Measurements from ENCODE around the gene GDPD4.

The GDPD4 gene

DNA sequence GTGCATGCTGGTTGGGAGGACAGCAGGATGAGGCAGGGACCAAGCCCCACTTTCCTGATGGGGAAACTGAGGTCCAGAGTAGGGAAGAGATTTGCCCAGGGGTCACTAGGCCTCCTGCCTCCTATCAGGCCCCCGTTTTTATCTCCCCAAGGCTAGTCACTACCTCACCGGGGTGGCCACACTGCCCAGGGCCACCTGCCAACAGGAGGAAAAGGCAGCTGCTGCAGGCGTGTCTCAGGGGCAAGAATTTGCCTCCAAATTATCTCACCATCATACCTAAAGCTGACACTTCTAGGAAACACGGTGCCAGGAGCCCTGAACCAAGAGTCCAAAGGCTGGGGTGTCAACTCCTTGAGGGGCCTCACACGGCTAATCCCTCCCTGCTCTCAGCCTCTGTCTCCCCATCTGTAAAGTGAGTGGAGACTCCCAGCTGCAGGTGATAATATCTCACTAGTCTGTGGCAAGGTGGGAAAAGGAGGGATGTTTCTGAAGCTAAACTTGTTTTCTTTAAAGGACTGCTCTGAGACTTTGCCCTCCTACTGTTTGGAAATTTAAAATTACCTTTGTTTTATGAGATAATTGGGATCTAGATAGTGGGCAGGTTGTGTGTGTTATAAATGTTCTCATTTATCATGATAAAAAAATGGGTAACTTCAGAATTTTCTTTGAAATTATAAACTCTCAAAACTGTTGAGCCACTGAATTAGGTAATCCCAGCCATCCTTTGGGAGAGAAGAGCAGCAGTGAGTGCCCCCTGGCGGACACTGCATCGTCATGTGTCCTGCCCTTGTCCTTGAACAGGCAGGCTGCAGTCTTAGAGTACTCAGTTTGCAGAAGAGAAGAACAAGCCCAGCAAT lies 113.5 kb downstream of the GDPD4 start:
- DNase-seq, result peak; percentile 98

DNA sequence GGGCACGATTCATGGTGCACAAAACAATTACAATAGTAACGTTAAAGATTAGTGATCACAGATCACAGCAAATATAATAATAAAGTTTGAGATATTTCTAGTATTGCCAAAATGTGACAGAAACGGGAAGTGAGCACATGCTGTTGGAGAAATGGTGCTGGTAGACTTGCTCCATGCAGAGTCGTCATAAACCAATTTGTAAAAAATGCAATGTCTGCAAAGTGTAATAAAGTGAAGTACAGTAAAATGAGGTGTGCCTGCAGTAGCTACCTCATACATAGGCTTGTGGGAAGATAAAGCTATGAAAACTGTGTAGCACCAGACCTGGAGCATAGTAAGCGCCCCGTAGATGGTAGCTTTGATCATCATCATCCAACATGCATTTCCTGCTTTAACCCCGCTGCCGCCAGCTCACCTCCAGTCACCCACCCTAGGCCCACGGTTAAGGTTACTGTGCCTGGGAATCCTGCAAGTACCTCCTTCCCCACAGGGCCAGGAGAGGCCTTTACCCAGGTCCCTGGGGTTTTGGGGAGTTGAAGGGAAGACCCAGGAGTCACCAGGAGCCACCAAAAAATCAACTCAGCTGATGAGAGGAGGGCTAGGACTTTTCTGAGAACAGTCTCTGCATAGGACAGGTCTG lies 114.3 kb downstream of the GDPD4 start:
- no peak for DNase-seq

DNA sequence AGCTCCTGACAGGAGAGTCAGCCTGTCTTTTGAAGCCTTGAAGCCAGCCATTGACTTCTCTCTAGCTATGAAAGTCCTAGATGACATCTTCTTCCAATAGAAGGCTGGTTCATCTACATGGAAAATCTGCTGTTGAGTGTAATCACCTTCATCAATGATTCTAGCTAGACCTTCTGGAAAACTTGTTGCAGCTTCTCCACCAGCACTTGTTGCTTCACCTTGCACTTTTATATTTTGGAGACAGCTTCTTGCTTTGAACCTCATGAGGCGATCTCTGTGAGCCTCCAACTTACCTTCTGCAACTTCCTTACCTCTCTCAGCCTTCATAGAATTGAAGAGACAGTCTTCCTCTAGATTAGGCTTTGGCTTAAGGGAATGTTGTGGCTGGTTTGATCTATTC lies 115.2 kb downstream of the GDPD4 start:
- no peak for DNase-seq

DNA sequence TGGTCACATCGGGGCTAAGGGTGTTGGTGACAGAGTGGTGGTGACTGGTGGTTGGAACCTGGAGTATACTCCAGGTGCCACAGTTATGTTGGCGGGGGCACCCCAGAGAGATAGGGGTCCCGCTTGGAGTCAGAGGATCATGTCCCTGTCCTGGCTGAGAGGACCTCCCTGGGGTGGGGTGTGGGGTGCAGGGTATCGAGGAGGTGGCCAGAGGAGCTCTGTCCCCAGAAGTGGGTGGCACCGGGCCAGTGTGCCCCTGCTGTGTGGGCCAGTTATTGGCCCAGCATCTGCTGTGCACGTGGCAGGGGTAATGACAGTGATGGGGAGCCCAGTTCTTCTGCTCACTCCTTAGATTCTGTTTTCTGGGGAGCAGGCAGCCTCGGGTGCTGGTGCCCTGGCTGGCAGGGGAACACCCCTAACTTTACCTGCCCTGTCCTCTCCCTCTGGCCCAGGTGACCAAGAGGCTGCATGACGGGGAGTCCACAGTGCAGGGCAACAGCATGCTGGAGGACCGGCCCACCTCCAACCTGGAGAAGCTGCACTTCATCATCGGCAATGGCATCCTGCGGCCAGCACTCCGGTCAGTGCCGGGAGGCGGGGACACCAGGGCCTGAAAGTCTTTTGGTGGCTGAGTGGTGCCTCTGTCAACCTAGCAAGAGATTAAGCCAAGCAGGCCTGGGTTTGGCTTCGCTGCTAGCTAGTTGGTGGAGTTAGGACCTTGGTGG lies 117.2 kb downstream of the GDPD4 start:
- DNase-seq, result no peak

DNA sequence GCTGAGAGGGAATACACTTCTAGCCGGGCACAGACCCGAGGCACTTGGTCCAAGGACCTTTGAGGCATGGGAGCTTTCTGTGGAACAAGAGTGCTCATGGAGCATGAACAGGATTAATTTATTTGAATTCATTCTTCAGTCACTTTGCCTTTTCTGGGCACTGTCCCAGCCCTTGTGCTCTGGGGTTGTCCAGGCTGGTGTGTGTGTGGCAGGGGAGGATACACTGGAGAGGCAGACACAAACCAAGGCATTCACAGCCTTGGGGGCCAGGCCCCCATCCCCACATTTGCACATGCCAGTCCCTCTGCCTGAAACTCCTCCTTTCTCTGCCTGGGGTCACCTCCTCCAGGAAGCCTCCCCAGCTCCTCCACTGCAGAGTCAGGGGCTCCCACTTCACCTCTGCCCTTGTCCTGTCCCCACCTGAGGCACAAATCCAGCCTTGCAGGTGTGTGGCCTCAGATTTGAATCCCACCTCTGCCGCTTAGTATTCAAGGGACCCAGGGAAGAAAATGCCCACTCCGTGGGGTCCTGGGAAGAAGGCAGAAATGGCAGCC lies 118.0 kb downstream of the GDPD4 start:
- DNase-seq, result no peak

DNA sequence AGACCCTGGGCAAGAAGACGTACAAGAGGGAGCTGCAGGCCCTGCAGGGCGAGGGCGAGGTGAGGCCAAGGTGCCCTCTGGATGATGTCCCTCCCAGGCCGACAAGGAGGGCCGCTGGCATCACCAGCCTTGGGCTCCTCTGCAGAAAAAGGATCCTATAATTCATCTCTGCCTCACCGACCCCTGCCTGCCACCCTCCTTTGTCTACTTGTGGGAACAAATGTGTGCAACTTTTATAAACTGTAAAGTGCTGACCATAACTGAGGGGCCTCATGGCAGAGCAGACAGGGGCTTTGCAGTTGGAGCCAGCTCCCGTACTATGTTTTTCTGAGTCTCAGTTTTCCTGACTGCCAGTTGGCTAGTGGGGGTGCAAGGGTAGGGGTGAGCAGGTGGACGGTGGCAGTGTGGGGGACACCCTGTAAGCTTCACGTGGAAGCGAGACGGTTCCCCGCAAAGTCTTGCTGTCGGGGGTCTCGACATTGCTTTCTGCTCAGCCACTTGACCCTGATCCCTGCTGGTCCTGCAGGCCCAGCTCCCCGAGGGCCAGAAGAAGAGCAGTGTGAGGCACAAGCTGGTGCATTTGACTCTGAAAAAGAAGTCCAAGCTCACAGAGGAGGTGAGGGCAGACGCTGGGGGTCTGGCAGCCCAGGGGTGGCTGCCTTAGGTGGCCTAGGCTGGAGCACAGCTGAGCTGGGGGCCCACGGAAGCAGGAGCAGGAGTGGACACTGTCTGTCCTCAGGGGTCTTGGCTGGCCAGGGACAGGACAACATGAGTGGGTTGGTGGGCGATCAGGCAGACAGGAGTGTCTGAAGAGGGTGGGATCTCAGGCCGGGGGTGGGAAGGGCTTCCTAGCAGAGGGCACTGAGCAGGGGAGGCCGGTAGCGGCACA lies 118.7 kb downstream of the GDPD4 start:
- no peak for DNase-seq

DNA sequence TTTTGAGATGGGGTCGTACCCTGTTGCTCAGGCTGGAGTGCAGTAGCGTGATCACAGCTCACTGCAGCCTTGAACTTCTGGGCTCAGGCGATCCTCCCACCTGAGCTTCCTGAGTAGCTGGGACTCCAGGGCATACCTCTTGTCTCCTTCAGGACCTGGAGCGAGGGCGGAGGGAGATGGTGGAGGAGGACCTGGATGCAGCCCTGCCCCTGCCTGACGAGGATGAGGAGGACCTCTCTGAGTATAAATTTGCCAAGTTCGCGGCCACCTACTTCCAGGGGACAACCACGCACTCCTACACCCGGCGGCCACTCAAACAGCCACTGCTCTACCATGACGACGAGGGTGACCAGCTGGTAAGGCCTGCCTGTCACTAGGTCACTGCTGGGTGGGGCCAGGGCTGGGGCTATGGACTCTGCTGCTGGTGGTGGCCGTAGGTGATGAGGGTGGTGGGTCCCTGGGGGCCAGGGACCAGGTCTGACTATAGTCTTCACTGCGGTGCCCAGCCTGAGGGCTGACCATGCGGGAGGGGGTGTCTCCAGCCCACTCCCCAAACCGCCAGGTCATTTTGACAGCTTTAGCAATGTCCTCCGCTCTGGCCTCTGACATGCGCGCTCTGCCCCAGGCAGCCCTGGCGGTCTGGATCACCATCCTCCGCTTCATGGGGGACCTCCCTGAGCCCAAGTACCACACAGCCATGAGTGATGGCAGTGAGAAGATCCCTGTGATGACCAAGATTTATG lies 119.5 kb downstream of the GDPD4 start:
- no peak for DNase-seq

DNA sequence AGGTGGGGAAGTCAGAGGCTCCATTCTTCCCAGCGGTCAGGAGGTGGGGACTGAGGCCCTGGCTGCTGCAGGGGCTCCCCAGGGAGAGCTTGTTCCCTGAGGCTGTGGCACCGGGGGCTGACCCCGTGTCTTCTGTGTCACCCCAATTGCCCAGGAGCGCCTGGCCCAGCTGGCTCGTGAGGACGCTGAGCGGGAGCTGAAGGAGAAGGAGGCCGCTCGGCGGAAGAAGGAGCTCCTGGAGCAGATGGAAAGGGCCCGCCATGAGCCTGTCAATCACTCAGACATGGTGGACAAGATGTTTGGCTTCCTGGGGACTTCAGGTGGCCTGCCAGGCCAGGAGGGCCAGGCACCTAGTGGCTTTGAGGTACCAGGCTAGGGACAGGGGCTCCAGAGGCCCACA lies 120.3 kb downstream of the GDPD4 start:
- DNase-seq, result no peak

DNA sequence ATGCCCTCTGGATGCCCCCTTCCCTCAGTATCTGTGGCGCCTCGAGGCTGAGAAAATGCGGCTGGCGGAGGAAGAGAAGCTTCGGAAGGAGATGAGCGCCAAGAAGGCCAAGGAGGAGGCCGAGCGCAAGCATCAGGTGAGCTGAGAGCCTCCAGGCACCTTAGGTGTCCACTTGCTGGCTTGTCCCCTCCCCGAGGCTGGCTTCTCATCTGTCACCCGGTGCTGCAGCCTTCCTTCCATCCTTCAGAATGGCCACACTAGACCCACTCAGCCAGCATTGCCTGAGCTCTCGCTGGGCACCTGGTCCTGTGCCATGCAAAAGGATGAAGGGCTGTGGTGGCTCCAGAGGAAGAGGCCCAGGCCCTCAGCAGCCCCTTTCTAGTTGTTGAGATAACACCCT lies 121.1 kb downstream of the GDPD4 start:
- no peak for DNase-seq

DNA sequence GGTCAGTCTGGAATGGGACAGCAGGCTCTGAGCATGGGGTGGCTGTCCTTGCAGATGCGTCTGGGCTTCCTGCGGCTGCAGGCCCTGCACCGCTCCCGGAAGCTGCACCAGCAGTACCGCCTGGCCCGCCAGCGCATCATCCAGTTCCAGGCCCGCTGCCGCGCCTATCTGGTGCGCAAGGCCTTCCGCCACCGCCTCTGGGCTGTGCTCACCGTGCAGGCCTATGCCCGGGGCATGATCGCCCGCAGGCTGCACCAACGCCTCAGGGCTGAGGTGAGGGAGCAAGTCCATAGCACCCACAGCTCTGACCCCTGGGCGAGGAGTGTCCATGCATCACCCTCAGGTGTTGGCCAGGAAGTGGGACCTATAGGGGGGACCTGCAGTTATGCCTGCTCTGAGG lies 121.8 kb downstream of the GDPD4 start:
- no peak for DNase-seq

DNA sequence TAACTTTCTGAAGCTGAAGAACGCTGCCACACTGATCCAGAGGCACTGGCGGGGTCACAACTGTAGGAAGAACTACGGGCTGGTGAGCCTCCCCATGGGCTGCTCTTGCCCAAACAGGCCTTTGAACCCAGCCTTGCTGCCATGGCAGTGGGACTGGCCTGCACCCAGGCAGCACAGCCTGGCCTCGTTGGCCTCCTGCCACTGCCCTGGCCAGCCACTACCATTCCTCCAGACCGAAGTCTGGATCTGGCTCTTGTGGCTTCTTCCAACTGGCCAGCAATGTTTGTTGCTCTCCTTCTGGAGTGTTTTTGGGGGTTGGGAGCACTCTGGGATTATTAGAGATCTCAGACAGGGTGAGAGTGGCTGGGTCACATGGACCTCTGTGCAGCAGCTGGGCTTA lies 122.4 kb downstream of the GDPD4 start:
- DNase-seq, result no peak

DNA sequence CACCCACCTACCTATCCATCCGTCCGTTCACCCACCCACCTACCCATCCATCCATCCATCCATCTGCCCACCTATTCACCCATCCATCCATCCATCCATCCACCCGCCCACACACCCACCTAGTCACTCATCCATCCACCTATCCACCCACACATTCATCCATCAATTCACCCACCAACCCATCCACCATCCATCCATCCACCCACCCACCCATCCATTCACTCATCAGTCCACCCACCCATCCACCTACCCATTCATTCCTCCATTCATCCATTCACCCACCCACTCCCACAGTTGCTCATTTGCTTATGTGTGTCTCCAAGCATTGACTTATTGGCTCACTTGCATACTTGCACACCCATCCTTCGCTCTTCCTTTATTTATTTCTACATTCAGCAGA lies 123.3 kb downstream of the GDPD4 start:
- no peak for DNase-seq

DNA sequence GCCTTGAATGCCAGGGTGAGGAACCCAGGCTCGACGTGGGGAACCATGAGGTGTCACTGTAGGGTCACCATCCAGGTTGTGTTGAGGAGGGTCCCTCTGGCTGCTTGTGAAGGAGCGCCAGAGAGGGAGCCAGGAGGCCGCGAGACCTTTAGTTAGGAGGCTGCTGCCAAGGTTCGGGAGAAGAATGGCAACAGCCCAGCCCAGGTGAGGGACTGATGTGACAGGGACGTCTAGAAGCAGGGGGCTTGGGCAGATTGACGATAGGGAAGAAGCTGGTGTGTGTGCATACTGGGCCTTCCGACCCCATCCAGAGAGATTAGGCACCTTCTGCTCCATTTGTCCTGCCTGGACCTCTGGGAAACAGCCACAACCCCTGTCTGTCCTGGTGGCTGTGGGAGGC lies 124.5 kb downstream of the GDPD4 start:
- no peak for DNase-seq

DNA sequence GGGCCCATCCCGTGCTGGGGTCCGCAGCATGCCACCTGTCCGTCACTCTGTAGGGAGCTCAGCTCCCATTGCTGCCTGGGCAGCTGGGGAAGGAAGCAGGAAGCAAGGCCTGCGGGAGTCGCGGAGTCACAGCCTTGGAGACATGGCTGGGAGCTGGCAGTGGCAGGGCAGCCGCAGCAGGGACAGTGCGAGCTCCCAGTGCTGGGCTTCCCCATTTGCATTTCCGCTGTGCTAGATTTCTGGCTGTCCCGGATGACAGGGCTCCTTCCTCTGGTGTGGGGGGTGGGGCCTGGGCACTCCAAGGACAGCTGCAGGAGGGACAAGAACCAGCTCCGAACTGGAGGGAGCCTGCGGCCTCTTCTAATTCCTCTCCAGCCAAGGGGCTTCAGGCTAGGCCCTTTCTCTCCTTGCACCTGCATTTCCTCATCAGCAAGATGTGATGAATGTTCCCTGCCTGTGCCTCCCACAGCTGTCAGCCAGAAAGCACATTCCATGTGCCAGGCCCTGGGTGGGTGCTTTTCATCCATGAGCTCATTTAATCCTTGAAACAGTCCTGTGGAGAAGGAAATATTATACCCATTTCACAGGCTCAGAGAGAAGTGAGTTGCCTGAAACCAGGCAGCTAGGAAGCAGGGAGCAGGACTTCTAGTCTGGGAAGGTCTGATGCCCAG lies 125.5 kb downstream of the GDPD4 start:
- no peak for DNase-seq

DNA sequence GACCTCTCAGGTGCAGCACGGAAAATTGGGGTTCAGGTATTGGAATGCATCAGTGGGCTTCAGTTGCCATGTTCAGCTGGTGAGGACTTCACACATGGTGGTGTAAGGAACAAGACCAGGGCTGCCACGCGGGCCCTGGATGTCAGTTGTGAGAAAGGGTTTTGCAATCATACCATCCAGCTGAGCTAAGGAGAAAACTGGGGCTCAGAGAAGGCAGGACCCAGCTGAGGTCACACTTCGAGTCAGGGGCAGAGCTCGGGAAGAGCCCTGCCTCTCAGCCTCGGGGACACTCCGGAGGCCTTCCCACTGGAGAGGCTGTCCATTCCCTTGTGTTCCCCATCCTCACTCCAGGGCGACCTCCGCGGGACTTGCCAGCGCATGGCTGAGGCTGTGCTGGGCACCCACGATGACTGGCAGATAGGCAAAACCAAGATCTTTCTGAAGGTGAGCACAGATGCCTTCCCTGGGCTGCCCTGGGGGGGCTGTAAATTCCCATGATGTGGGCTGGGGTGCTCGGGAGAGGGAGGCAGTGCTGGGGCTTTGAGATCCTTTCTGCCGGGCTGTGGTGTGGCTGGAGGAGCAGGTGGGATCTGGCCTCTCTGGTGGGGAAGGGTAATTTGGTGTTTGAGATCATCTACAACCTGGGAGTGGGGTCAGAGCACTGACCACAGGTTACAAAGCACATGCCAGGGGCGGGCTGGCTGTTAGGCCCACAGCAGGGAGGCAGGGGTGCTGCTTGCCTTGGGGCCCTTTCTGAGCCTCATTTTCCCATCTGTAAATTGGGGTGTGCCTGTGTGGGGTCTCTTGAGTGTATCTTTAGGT lies 126.3 kb downstream of the GDPD4 start:
- no peak for DNase-seq

DNA sequence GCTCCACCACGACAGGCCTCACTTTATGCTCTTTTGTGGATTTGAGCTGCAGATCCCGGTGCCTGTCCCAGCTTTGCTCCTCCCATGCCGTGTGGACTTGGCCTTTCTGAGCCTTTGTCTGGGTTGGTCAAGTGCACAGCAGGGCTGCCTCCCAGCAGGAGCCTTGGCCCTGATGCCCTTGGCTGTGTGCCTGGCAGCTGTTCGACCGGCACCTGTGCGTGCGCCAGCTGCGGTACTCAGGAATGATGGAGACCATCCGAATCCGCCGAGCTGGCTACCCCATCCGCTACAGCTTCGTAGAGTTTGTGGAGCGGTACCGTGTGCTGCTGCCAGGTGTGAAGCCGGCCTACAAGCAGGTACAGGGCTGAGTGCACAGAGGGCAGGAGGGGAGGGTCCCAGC lies 126.9 kb downstream of the GDPD4 start:
- DNase-seq, result peak; percentile 43

DNA sequence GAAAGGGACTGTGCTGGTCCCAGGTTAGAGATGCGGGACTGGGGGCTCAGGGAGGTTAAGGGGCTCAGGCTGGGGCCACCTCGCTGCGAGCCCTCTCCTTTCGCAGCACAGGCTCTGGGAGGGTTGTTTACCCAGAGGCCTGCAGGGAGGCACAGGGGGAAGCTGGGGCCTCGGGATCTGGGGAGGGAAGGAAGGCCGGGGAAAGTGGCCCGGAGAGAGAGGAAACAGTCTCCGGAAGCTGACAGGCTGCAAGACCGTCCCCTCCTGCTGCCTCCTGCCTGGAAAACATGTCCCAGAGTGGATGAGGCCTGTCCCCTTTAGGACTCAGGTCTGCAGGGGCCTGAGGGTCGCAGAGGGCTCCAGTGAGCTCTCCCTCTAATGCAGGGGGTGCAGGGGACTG lies 128.0 kb downstream of the GDPD4 start:
- no peak for DNase-seq

DNA sequence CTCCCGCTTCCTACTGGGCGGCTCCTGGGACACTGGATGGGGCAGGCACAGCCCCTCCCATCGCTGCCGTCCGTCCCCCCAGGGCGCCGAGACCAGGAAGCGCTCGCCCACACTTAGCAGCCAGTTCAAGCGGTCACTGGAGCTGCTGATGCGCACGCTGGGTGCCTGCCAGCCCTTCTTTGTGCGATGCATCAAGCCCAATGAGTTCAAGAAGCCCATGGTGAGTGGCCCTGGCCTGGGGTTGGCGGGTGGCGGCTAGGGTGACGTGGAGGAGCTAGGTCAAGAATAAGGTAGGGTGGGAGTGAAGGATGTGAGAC lies 128.9 kb downstream of the GDPD4 start:
- no peak for DNase-seq

DNA sequence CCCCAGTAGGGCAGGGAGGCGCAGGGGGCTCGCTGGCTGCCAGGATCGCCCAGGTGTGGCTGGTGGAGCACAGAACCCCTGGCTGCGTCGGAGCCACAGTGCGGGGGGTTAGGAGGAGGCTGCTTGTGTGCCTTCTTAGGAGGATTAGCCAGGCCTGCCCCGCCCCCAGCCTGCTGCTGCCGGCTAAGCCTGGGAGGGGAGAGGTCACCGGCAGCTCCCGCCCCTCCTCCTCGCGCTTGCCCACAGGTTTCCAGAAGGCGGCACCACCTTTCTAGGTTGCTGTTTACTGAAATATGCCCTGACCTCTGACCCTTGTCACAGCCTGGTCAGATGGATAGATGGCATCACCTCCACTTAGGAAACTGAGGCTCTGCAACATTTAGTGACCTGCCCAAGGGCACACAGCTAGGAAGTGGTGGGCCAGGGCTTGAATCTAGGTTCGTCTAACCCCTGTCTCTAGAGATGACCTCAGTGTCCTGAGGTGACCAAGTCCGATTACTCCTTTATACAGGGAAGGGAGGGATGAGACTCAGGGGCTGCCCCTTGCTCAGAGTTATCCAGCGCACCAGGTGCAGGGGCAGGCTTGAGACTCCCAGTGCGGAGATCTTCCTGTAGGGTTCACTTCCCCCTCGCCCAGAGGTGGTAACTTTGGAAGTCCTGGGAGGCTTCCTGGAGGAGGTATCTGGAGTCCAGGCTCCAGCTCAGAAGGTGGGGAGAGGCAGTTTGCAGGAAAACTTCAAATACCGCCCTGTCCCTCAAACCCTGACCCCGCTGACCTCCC lies 129.4 kb downstream of the GDPD4 start:
- DNase-seq, result no peak

DNA sequence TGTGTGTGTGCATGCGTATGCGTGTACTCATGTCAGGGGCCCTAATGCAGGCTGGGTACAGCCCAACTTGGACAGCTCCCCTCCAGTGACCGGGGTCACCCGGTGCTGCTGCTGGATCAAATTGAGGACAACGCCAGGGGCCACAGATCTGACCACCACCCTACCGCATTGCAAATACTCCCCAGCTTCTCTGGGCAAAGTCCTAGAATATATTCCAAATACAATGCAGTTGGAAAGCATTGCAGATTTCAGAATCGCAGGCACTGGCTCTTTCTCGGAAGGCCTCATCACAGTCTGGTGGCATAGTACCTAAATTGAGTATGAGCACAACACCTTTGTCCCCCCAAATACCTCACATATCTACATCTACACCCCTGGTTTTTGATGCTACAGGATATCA lies 130.2 kb downstream of the GDPD4 start:
- DNase-seq, result no peak

Data from DMS53 (cell line).